GM19025 (cell line): ENCODE results near the gene FLNA.
"Not testable (repeated sequence)": the region's sequence is repeated elsewhere in the genome, so short reads cannot be mapped to it uniquely, and the experiment has no call there.

Source experiments
- ATAC-seq: cut with Tn5 transposase; IDR thresholded peaks from one replicate; pipeline ENCODE4 v1.9.1; 2021; ENCODE audit warnings: mild to moderate bottlenecking, low read depth, moderate library complexity; ENCODE audit not compliant: unreplicated experiment

FLNA gene, protein sequence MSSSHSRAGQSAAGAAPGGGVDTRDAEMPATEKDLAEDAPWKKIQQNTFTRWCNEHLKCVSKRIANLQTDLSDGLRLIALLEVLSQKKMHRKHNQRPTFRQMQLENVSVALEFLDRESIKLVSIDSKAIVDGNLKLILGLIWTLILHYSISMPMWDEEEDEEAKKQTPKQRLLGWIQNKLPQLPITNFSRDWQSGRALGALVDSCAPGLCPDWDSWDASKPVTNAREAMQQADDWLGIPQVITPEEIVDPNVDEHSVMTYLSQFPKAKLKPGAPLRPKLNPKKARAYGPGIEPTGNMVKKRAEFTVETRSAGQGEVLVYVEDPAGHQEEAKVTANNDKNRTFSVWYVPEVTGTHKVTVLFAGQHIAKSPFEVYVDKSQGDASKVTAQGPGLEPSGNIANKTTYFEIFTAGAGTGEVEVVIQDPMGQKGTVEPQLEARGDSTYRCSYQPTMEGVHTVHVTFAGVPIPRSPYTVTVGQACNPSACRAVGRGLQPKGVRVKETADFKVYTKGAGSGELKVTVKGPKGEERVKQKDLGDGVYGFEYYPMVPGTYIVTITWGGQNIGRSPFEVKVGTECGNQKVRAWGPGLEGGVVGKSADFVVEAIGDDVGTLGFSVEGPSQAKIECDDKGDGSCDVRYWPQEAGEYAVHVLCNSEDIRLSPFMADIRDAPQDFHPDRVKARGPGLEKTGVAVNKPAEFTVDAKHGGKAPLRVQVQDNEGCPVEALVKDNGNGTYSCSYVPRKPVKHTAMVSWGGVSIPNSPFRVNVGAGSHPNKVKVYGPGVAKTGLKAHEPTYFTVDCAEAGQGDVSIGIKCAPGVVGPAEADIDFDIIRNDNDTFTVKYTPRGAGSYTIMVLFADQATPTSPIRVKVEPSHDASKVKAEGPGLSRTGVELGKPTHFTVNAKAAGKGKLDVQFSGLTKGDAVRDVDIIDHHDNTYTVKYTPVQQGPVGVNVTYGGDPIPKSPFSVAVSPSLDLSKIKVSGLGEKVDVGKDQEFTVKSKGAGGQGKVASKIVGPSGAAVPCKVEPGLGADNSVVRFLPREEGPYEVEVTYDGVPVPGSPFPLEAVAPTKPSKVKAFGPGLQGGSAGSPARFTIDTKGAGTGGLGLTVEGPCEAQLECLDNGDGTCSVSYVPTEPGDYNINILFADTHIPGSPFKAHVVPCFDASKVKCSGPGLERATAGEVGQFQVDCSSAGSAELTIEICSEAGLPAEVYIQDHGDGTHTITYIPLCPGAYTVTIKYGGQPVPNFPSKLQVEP (N-terminal part only)

DNA sequence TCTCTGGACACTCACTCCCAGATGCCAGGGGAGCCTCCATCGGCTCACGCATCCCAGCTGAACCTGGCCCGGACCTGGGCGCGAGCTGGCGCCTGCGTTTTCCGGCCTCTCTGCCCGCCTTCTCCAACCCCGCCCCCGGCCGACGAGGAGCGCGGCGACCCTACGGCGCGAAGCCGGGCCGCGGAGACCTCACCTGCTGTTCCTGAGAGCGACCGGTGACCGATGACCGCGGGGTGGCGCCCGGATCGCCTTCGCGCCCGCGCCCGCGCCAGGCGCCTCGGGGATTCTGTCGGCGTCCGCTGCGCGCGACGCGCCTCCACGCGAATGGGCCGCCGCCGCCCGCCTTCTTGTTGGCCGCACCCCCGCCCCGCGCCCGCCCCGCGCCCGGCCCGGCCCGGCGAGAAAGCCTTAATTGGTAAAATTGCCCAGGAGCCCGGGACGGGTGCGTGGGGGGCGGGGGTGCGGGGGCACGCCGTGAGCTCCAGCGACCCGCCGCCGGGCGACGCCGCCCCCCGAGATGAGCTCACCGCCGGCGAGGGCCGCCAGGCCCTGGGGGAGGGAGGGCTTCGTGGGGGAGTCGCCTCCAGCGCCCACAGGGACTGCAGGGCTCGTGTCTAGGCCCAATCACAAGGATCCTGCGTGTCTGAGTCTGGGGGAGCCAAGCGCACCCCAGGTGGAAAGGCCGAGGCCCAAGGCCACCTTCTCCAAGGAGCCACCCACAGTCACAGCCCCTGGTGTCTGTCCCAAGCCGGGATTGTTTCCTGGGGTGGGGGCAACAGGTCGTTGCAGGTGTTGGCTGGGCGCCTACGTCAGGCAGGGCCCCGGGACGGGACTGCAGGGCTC is at the start of gene FLNA:
FLNA (minus strand) TSS at position 322 of the 843 bp plus-strand sequence. CDS start 3,389 bp downstream, outside the sequence.
- no peak for ATAC-seq

DNA sequence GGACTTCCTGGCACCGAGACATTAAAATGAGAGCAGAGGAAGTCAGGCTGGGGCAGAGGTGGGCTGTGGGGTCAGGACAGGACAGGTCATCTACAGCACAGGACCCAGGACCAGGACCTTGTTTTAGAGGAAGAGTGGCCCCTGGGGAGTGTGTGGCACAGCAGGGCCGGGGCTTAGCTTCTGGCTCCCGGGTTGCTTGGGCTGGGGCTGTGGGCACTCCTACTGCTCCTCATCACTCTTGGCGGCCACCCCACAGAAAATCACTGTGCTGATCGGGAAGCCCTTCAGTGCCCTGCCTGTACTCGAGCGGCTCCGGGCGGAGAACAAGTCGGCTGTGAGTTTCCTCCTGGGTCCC is 45.9 kb upstream of the FLNA start:
- ATAC-seq = no peak

DNA sequence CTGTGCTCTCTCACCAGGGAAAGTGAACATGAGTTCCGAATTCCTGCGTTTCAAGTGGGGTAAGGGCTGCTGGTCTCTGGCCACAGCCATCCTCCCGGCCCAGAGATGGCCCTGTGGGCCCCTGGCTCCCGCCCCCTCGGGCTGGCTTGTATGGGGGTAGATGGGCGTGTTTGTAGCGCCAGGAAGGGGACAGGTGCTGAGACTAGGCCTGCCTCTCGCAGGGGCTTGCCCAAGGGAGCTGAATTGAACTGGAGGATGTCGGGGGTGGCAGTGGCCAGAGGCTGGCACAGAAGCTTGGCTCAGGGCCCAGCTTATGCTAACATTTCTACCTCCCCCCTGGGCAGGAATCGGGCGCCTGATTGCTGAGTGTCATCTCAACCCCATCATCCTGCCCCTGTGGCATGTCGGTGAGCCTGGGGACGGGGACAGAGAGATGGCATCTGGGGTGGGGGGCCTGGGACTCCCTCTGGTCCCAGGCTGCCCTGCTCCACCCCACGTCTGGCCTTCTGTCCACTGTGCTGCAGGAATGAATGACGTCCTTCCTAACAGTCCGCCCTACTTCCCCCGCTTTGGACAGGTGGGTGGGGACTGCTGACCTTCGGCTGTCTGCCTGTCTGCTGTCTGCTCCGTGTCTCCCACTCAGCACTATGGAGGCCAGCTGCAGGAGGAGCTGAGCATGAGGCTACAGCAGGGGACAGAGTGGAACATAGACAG is 45.4 kb upstream of the FLNA start:
- no peak for ATAC-seq

DNA sequence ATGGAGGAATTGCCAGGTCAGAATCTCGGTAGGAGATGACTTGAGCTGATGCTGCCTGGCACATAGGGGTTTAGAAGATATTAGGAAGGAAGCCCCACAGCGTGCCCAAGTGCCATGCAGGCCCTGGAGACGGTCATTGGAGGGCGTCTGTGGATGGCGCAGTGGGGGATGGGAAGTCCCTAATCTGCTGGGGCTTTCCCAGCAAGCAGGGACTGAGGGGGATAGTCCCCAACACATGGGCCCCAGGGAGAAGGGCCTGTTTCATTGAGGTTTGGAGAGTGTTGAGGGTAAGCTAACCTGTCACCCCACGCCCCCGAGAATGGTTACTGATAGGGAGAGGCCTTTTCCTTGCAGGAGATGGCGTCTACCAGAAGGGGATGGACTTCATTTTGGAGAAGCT is 44.8 kb upstream of the FLNA start:
- ATAC-seq = no peak

DNA sequence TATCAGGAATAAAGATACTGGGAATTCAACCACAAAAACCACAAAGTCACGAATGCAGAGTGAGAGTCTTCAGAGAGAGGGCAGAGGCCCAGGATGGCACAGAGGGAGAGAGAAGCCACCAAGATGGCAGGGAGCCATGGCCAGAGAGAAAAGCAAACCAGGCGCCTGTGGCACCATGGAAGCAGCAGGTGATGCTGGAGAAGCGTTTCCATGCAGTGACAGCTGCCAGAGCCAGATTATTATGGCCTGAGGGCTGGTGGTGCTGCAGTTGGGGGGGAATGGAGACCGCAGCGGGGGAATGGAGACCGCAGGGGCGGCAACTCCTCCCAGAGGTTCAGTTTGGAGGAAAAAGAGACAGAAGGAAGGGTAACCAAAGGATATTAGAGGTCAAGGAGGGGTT is 42.7 kb upstream of the FLNA start:
- ATAC-seq = no peak

DNA sequence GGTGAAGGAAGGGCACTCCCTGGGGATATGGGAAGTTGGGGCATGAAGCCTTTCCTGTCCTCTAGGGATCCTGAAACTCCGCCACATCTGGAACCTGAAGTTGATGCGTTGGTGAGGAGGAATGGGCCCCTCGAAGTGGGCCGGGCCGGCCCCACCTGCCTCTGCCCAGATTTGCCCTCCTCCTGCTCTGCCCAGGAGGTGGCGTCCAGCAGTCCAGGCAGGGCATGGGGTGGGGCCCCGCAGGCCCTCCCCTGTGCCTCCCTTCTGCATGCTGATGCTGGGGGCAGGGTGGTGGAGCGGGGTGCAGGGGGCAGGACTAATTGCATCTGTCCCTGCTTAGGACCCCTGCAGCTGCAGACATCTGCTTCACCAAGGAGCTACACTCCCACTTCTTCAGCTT is 38.7 kb upstream of the FLNA start:
- no peak for ATAC-seq

DNA sequence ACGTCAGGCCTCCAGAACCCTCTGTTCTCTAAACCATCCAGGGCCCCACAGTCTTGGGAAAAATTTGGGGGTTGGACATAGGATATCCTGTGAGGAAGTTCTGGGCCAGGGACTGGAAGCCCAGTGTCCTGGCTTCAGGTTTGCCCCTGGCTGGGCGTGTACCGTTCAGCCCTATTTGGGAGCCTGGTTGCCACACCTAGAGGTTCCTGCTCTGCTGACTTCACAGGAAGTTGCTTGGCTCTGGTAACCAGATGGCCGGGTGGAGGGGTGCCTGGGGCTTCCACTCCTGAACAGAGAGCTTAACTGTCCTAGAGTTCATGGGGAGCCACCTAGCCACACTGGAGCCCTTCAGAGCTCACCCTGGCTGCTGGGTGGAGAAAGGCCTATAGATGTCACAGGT is 38.0 kb upstream of the FLNA start:
- ATAC-seq = no peak

DNA sequence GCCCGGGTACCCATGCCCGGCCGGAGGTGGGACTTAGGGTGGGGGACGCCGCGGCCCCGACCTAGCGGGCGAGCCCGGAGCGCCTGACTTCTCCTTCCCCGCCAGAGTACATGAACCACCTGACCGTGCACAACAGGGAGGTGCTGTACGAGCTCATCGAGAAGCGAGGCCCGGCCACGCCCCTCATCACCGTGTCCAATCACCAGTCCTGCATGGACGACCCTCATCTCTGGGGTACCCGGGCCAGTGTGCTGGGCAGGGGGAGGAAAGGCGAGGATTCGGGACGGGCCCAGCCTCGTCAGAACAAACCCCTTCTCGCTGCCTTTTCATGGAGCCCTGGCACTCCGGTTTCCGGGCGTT is 37.5 kb upstream of the FLNA start:
- ATAC-seq = peak; percentile 53

DNA sequence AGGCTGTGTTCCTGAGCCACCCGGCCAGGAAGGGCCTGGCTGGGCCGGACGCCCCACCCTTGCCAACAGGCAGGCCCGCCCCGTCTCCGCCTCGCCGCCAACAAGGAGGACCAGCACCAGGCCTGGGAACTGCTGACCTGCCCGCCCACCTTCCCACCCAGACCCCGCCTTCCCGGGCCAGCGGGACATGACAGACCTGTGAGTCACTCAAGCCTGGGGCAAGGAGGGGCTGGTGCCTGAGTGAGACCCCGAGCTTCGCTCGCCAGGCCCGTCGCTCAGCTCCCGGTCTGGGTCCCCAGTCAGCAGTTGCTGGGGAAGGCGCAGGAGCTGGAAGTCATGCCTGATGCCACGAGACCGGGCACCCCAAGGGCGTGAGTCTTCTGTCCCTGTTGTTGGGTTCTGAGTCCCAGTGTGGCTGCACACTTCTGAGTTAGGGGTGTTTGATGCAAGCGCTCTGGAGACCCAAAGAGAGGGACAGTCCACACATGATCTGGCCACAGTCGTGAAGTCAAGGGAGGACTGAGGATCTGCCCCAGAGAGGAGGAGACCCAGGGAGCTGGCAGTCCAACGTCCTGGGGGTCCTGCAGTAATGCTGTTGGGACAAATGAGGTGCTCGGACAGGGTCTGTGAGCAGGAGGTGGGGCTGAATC is 34.9 kb upstream of the FLNA start, which contains the start of gene DNASE1L1:
DNASE1L1 (minus strand) TSS at position 33 of the 650 bp plus-strand sequence. CDS start 3,686 bp downstream, outside the sequence.
- ATAC-seq = no peak

DNA sequence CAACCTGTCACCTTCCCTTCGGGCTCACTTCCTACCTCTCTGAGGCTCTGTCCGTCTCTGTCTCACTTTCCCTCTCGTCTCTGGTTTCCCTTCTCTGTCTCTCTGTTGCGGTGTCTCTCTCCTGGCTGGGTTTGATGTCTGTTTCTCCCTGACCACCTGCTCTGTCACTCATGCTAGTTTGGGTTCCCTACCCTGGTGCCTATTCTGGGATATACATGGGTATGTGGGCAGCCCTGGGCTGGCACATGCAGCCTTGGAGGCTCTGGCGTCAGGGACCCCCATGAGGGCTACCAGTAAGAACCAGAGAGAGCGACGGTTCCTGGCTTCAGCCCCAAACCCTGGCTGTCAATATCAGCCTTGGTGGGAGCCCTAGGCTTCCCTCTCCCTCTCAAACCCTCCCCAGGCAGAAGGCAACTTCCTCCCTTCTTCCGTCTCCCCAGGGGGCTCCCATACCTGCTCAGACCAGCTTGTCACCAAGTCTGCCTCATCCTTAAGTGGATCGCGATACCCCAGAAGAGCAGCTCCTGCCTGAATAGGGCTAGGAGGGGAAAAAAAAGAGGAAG is 34.3 kb upstream of the FLNA start:
- ATAC-seq = no peak

DNA sequence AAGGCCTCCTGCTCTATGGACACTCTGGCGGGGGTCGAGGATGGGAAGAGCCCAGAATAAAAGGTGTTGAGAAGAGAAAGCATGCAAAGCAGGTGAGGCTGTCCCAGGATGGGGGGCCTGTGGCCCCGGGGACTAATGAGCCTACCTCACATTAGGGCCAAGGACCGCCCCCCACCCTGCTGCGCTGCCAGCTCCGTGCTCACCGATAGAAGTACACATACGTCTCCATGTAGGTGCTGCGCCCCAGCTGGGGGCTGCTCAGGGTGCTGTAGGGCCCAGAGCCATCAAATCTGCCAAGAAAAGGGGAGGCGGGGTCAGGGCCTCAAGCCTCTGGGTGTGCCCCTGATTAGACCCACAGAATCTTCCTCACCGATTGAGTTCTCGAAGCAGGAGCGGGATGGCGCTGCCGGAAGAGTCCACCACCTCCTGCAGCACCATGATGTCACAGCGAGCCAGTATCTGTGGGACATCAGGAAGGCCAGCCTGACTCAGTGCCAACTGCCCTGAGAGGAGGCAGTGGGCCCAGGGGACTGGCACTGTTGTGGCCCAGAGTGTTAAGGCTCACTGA is 30.3 kb upstream of the FLNA start:
- no peak for ATAC-seq

DNA sequence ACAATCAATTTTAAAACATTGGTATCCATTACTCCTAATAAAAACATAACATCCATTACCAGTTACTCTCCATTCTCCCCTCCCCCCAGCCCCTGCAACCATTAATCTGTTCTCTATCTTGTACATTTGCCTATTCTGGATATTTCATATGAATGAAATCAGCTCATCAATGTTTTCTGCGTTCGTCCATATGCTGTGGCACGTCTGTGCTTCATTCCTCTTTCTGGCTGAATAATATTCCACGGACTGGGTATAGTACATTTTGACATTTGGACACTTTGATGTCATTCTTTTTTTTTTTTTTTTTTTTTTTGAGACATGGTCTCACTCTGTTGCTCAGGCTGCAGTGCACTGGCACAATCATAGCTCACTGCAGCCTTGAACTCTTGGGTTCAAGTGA is 29.4 kb upstream of the FLNA start:
- ATAC-seq = no peak

DNA sequence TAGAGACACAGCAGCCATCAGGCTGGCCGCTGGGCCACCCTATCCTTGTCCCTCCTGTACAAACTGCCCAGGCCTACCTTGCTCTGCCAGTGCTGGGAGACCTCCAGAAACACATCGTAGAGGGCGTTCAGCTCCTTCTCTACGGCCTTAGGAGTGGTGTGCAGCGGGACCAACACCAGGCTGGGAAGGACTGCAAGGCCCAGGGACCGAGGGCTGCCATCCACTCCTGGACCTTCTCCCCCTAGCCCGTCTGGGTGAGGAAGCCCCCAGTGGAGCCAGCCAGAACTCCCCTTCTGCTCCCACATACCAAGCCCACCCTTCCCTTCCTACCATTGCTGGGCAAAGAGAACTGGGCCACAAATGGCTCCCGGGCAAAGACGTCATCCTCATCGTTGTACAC is 28.8 kb upstream of the FLNA start:
- no peak for ATAC-seq

DNA sequence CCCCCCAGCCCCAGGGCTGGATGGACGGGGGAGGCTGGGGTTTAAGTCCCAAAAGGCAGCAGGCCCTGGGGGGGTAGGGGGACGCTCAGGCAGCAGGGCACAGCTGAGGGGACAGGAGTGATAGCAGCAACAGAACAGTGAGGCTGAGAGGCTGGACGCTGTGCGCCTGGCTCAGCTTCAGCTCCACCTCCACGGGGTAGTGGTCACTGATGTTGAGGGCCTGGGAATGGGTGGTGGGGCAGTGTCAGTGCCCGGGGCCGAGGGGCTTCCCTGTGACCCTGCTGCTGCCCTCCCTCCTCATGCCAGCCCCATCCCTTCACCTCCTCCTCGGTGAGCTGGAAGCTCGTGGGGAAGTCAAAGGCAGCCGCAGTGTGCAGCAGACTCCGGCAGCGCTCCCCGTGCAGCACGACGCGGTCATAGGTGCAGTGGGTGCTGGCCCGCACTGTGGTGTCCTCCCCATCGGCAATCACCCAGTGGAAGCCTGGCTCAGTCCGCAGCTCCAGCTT is 28.2 kb upstream of the FLNA start:
- ATAC-seq = no peak

DNA sequence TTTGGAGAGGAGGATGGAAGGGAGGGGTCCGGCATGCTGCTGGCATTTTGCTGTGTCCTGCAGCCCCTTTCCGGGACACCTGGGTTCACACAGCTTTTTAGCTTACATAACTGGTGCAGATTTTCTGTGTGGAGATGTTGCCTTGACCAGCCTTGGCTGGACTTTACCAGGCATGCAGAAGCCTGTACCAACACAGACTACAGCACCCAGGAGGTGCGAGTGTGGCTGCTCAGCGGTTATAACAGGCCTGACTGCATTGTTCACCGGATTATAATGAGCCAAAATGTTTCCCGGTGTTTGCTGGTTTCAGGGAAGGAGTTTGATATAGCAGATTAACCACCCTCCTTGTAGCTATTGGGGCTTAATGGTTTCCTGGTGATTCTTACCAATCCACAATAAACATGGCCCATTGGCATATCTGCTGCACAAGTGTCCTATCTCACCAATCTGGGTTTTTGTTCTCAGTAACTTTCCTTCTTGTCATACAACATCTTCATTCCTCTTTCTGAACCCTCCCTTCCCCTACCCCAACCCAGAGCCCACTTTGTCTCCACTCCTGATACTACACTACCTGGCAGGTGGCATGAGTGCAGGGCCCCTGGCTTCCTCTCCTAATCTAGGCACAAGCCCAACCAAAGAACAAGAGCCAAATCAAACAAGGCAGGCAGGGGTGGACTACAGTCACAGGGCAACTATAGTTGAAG is 27.6 kb upstream of the FLNA start:
- ATAC-seq = no peak

DNA sequence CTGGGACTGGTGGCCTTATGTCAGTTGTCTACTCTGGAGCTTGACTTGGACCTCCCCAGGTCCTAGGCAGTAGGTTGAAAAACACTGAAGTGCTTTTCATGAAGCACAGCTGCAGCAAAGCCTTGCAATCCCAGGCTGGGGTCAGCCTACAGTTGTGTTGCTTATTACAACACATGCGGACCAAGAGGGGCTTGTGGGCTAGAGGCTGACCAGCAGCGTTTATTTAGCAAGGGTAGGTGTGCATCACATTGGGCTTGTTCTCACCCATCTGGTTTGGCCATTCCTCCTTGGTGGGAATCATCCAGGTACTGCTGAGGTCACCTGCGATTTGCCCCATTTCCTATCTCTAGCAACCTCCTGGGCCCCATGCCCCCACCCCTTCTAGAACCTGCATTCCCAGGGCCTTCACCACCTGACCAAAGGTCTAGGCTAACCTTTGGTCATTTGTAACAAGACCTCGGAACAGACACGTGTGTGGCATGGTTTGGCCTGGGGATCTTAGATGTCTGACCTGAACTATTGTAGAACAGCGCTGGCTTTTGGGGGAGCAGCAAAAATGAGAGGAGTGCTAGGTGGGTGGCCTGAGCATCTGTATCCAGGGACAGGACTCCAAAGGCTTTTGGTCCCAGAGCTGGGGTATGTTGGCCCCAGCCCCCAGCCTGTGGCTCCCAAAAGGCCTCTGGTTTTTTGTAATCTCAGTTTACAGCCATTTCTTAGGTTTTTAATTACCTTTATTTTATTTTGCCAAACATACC is 26.8 kb upstream of the FLNA start:
- no peak for ATAC-seq

DNA sequence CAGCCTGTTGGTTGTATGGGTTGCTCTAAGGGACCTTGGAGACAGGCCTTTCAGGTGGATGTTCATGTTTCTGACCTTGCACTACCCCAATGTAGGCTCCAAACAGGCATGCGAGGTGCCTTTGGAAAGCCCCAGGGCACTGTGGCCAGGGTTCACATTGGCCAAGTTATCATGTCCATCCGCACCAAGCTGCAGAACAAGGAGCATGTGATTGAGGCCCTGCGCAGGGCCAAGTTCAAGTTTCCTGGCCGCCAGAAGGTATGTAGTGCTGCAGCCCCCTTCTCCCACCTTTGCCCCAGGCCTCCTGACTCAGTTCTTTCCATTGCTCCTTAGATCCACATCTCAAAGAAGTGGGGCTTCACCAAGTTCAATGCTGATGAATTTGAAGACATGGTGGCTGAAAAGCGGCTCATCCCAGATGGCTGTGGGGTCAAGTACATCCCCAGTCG is 26.0 kb upstream of the FLNA start:
- not testable (repeated sequence) for ATAC-seq
